A549 treated with DMSO at 1 μM for 4 hours (cell line): Measurements from ENCODE around the gene TBC1D8B. TPM values are rescaled to one million over a fixed set of nuclear protein-coding genes. Genes with fewer than 3 reads are reported as not detected.

Experiments used
- total RNA-seq: library from RNA; stranded (reverse); fragments of 200-300 nt; extraction: Qiagen RNA extraction; gene quantifications from 5 replicates; pipeline ENCODE4 v1.2.3, GENCODE V29; 2022; ENCODE audit warnings: low read depth

Gene TBC1D8B
- total RNA-seq: 1.2 to 2.0 TPM (median 1.7 TPM) in 5 replicates

GRCh38 chrX:106802388-106803275 lies at the start of gene TBC1D8B:
TSS of gene TBC1D8B (plus strand) at chrX:106802673. CDS start at chrX:106802854, 181 bp downstream.

DNA sequence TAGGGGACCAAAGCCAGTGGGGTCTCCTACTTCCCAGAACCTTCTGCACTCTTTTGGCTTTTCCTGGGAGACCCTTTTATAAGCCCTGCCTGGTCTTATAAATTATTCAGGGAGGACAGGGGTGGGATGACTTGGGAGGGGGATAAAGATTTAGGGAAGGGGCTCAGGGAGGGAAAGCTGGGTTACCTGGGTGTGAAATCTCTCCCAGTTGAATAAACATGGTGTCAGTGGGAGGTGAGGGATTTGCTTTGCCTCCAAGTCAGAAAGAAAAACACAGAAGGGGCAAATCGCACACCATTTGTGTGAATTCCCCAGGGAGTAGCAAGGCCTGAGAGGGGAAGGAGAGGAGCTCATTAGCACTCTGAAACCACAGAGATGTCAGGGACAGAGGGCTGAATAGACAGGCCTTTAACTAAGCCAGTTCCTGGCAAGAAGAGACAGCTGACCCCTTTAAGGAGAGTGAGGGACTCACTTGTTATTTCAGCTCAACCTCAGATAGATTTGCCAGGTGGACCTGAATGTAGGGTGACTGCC lies 100.9 kb downstream of the TBC1D8B start, which contains the start of gene RIPPLY1:
Gene RIPPLY1 (minus strand): TSS at position 51 of the 534 bp plus-strand sequence. CDS start 54 bp downstream, outside the sequence.

GRCh38 chrX:106919932-106920452 lies 117.5 kb downstream of the TBC1D8B start, which contains the start of gene CLDN2:
TSS of gene CLDN2 (plus strand) at chrX:106920402. CDS start at chrX:106928229, 7,827 bp downstream.

Other genes with a start within 250 kb of the TBC1D8B start
- 0.03 to 0.07 TPM (median 0.05 TPM) in 4 of 5 replicates, not detected in the other for gene RADX, start 190.7 kb upstream of the TBC1D8B start, total RNA-seq
- 0.05 to 0.09 TPM (median 0.08 TPM) in 3 of 5 replicates, not detected in the others for gene RNF128, start 76.0 kb upstream of the TBC1D8B start, total RNA-seq
- 0.08 to 0.11 TPM in 2 of 5 replicates, not detected in the others for gene RIPPLY1, start 100.7 kb downstream of the TBC1D8B start, total RNA-seq
- 8.5 to 9.6 TPM (median 9.1 TPM) in 5 replicates for gene CLDN2, start 117.7 kb downstream of the TBC1D8B start, total RNA-seq
- gene MORC4, start 197.5 kb downstream of the TBC1D8B start, total RNA-seq: 37.2 to 45.4 TPM (median 40.8 TPM) in 5 replicates